ENCODE data around the gene TMEM201.
"Not testable (repeated sequence)": the region's sequence is repeated elsewhere in the genome, so short reads cannot be mapped to it uniquely, and the experiment has no call there.

Gene TMEM201

GRCh38 chr1:9588551-9589143, at the start of gene TMEM201:
TSS of gene TMEM201 (plus strand) at chr1:9588911. CDS start at chr1:9588931, 20 bp downstream.
- peak; percentile 87 for DNase-seq

GRCh38 chr1:9539165-9539828, 49.4 kb upstream of the TMEM201 start, which contains the start of gene SLC25A33:
TSS of gene SLC25A33 (plus strand) at chr1:9539465. CDS start at chr1:9539692, 227 bp downstream.
- peak; percentile 90 for DNase-seq

- DNase-seq: peak; percentile 50
These were observed 48.7 kb upstream of the TMEM201 start for GRCh38 chr1:9539829-9540550.

- no peak for DNase-seq
These were observed 46.3 kb upstream of the TMEM201 start for GRCh38 chr1:9542430-9542829.

GRCh38 chr1:9544926-9545325, 43.8 kb upstream of the TMEM201 start:
- no peak for DNase-seq

GRCh38 chr1:9549955-9550546, 38.7 kb upstream of the TMEM201 start:
- no peak for DNase-seq

- DNase-seq: no peak
These were observed 36.7 kb upstream of the TMEM201 start for GRCh38 chr1:9551984-9552383.

GRCh38 chr1:9553736-9554144, 35.0 kb upstream of the TMEM201 start:
- DNase-seq: no peak

- DNase-seq: no peak
These were observed 32.8 kb upstream of the TMEM201 start for GRCh38 chr1:9555942-9556341.

GRCh38 chr1:9557624-9558023, 31.1 kb upstream of the TMEM201 start:
- no peak for DNase-seq

GRCh38 chr1:9558271-9558945, 30.3 kb upstream of the TMEM201 start:
- DNase-seq: no peak

- no peak for DNase-seq
These were observed 29.7 kb upstream of the TMEM201 start for GRCh38 chr1:9558946-9559545.

GRCh38 chr1:9559673-9560072, 29.0 kb upstream of the TMEM201 start:
- DNase-seq: no peak

- DNase-seq: not testable (repeated sequence)
These were observed 28.6 kb upstream of the TMEM201 start for GRCh38 chr1:9560090-9560489.

- peak; percentile 71 for DNase-seq
These were observed 27.3 kb upstream of the TMEM201 start for GRCh38 chr1:9561429-9561828.

- no peak for DNase-seq
These were observed 19.4 kb upstream of the TMEM201 start for GRCh38 chr1:9569267-9569666.

GRCh38 chr1:9570886-9571529, 17.7 kb upstream of the TMEM201 start:
- not testable (repeated sequence) for DNase-seq

GRCh38 chr1:9573723-9574122, 15.0 kb upstream of the TMEM201 start:
- no peak for DNase-seq

- no peak for DNase-seq
These were observed 13.2 kb upstream of the TMEM201 start for GRCh38 chr1:9575486-9575885.

GRCh38 chr1:9576903-9577302, 11.8 kb upstream of the TMEM201 start:
- DNase-seq: no peak

- DNase-seq: no peak
These were observed 11.3 kb upstream of the TMEM201 start for GRCh38 chr1:9577423-9577822.

GRCh38 chr1:9580942-9581341, 7.8 kb upstream of the TMEM201 start:
- no peak for DNase-seq
